ENCODE measurements around the gene KIF5A.

GRCh38 chr12:57531836-57532235 is 18.0 kb upstream of the KIF5A start:
- TF ChIP-seq CTCF (IDR thresholded peaks at IDR 0.05; ENCODE audit: low read depth, low read length, poor library complexity, severe bottlenecking): no peak
- no peak for TF ChIP-seq EZH2phosphoT487 (IDR thresholded peaks at IDR 0.05; ENCODE audit: borderline replicate concordance, low read length)
